Tibial artery (tissue), 4 donors: ENCODE results near the gene SCML2.
"Not testable (repeated sequence)": the region's sequence is repeated elsewhere in the genome, so short reads cannot be mapped to it uniquely, and the experiment has no call there.

ENCODE experiments used
- DNase-seq, 2 donors: peaks; one replicate each; pipeline ENCODE4 v3.0.0-alpha.2; 2019
- H3K27ac ChIP-seq, 2 donors: fragments of 200-600 bp; sonication (generic) in 1 of 2; 1 replicate in 1 of 2; 2 replicates in 1 of 2; pipeline ENCODE4 v1.5.1; 2018 to 2019; ENCODE audit warnings: mild to moderate bottlenecking in 1 of 2
- H3K27me3 ChIP-seq, 2 donors: fragments of 200-600 bp; sonication (generic) in 1 of 2; one replicate each; pipeline versions ENCODE4 v1.5.1 to v1.6.0; 2016 to 2019
- H3K36me3 ChIP-seq, 3 donors: fragments of 200-600 bp; sonication (generic) in 2 of 3; one replicate each; pipeline ENCODE4 v1.5.1; 2016 to 2019; ENCODE audit warnings: mild to moderate bottlenecking in 2 of 3
- H3K4me1 ChIP-seq, 4 donors: fragments of 200-600 bp; sonication (generic) in 2 of 4; 1 replicate in 3 of 4; 2 replicates in 1 of 4; pipeline ENCODE4 v1.5.1; 2016 to 2019
- H3K4me3 ChIP-seq, 2 donors: fragments of 200-600 bp; sonication (generic) in 1 of 2; 1 replicate in 1 of 2; 2 replicates in 1 of 2; pipeline ENCODE4 v1.5.1; 2018 to 2019; ENCODE audit warnings: mild to moderate bottlenecking in 2 of 2
- H3K9me3 ChIP-seq, 3 donors: fragments of 200-600 bp; sonication (generic) in 1 of 3; one replicate each; pipeline ENCODE4 v1.5.1; 2016 to 2019
- CTCF ChIP-seq, 2 experiments: fragments of 200-600 bp in 1 of 2; fragments of 450-650 bp in 1 of 2; IDR thresholded peaks; one replicate each; pipeline ENCODE4 v1.5.1; 2017 to 2019; ENCODE audit warnings: antibody characterized with exemption in 2 of 2, mild to moderate bottlenecking in 1 of 2, moderate library complexity in 1 of 2
- intact Hi-C: fragments of 100-400 bp; cut with DNase I; formaldehyde crosslinking; loops from one replicate; pipeline ENCODE4 v1.15.0; 2023; ENCODE audit warnings: low total_unique reads

The SCML2 gene

GRCh38 chrX:18377796-18378195 lies 23.3 kb upstream of the SCML2 start:
- H3K4me3 ChIP-seq, result no peak overlapping the region
- H3K9me3 ChIP-seq, result no peaks in the 10 kb centered on the region
- intact Hi-C loops, result no loop called here
- no peaks in the 10 kb centered on the region for H3K4me1 ChIP-seq
- no peaks in the 10 kb centered on the region for H3K36me3 ChIP-seq
- no peak for DNase-seq
- peak; percentile 27 to 34 for TF ChIP-seq CTCF (IDR thresholded peaks at IDR 0.05)
- H3K27me3 ChIP-seq, result no peaks in the 10 kb centered on the region
- H3K27ac ChIP-seq, result no peak overlapping the region

GRCh38 chrX:18375131-18375805 lies 20.8 kb upstream of the SCML2 start:
- H3K27me3 ChIP-seq, H3K36me3 ChIP-seq, H3K27ac ChIP-seq, H3K9me3 ChIP-seq, intact Hi-C loops, H3K4me1 ChIP-seq, H3K4me3 ChIP-seq, DNase-seq: not testable (repeated sequence)

- intact Hi-C loops, result not testable (repeated sequence)
Measured at GRCh38 chrX:18369096-18369495, 14.6 kb upstream of the SCML2 start.

GRCh38 chrX:18368402-18368801 lies 13.9 kb upstream of the SCML2 start:
- no peaks in the 10 kb centered on the region for H3K9me3 ChIP-seq
- intact Hi-C loops, result no loop called here
- TF ChIP-seq CTCF (IDR thresholded peaks at IDR 0.05), result no peak
- peaks cover 0 to 8% (median 0%) of the 10 kb centered on the region in 4 donors for H3K4me1 ChIP-seq
- DNase-seq, result no peak
- no peak overlapping the region for H3K27ac ChIP-seq
- H3K27me3 ChIP-seq, result no peaks in the 10 kb centered on the region
- H3K36me3 ChIP-seq, result no peaks in the 10 kb centered on the region
- H3K4me3 ChIP-seq, result no peak overlapping the region

More at GRCh38 chrX:18369096-18369495, 14.6 kb upstream of the SCML2 start:
- H3K27me3 ChIP-seq, H3K9me3 ChIP-seq, H3K36me3 ChIP-seq, H3K27ac ChIP-seq, H3K4me1 ChIP-seq, DNase-seq, H3K4me3 ChIP-seq: not testable (repeated sequence)

- no peak overlapping the region for H3K4me3 ChIP-seq
- no peaks in the 10 kb centered on the region for H3K4me1 ChIP-seq
- no peak overlapping the region for H3K27ac ChIP-seq
- no peaks in the 10 kb centered on the region for H3K27me3 ChIP-seq
- no peak for TF ChIP-seq CTCF (IDR thresholded peaks at IDR 0.05)
- H3K36me3 ChIP-seq, result no peaks in the 10 kb centered on the region
- no peak for DNase-seq
- intact Hi-C loops, result no loop called here
- no peaks in the 10 kb centered on the region for H3K9me3 ChIP-seq
Measured at GRCh38 chrX:18360867-18361266, 6.4 kb upstream of the SCML2 start.

- H3K4me3 ChIP-seq, result peak overlapping the region; percentile 57 to 64
- H3K27me3 ChIP-seq, result no peaks in the 10 kb centered on the region
- intact Hi-C loops, result no loop called here
- DNase-seq, result no peak
- H3K4me1 ChIP-seq, result peaks cover 0 to 6% (median 0%) of the 10 kb centered on the region in 4 donors
- H3K27ac ChIP-seq, result peak overlapping the region in 1 of 2 donors; percentile 19
- H3K9me3 ChIP-seq, result no peaks in the 10 kb centered on the region
- no peak for TF ChIP-seq CTCF (IDR thresholded peaks at IDR 0.05)
- no peaks in the 10 kb centered on the region for H3K36me3 ChIP-seq
Measured at GRCh38 chrX:18353931-18354368, 538 bp downstream of the SCML2 start.

GRCh38 chrX:18351784-18352183 lies 2.7 kb downstream of the SCML2 start:
- no peaks in the 10 kb centered on the region for H3K9me3 ChIP-seq
- no peaks in the 10 kb centered on the region for H3K27me3 ChIP-seq
- intact Hi-C loops, result no loop called here

More at GRCh38 chrX:18351784-18352183, 2.7 kb downstream of the SCML2 start:
- H3K27ac ChIP-seq, result no peak overlapping the region
- no peaks in the 10 kb centered on the region for H3K36me3 ChIP-seq
- H3K4me3 ChIP-seq, result no peak overlapping the region
- H3K4me1 ChIP-seq, result peaks cover 0 to 6% (median 0%) of the 10 kb centered on the region in 4 donors
- no peak for TF ChIP-seq CTCF (IDR thresholded peaks at IDR 0.05)
- no peak for DNase-seq
